ENCODE measurements around the gene PAOX.

GRCh38 chr10:133396035-133396624 lies 17.1 kb downstream of the PAOX start:
- no peak; the same call in 1 of the 2 replicates for TF ChIP-seq POLR2AphosphoS5 (IDR thresholded peaks at IDR 0.05; ENCODE audit: low read depth, low read length)
- no peak for TF ChIP-seq POLR2A (IDR thresholded peaks at IDR 0.05; ENCODE audit: low read depth, low read length)
